Progenitor cell of endocrine pancreas (in vitro differentiated cells): Measurements from ENCODE around the gene MEX3D. TPM values are rescaled to one million over a fixed set of nuclear protein-coding genes. Genes with fewer than 3 reads are reported as not detected.

Experiments used
- DNase-seq: peaks from one replicate; pipeline ENCODE4 v3.0.0; 2021; ENCODE audit warnings: low spot score; ENCODE audit not compliant: unreplicated experiment
- H3K27ac Mint-ChIP-seq: 2 replicates; pipeline ENCODE4 v1.8.0; 2021; ENCODE audit warnings: mild to moderate bottlenecking, moderate library complexity, mixed read lengths
- H3K27me3 Mint-ChIP-seq: 2 replicates; pipeline ENCODE4 v1.8.0; 2021; ENCODE audit warnings: mixed read lengths
- H3K36me3 Mint-ChIP-seq: 2 replicates; pipeline ENCODE4 v1.8.0; 2022; ENCODE audit warnings: mixed read lengths; ENCODE audit not compliant: insufficient read depth
- H3K4me1 Mint-ChIP-seq: 2 replicates; pipeline ENCODE4 v1.8.0; 2021; ENCODE audit warnings: low read depth, mixed read lengths
- H3K4me3 Mint-ChIP-seq: 2 replicates; pipeline ENCODE4 v1.8.0; 2021; ENCODE audit warnings: low read depth, mild to moderate bottlenecking, moderate library complexity, mixed read lengths
- H3K9me3 Mint-ChIP-seq: 2 replicates; pipeline ENCODE4 v1.8.0; 2021; ENCODE audit warnings: low read depth, mixed read lengths
- long read RNA-seq: library from polyadenylated mRNA; unstranded; transcript quantifications from one replicate; pipeline ENCODE4 v2.0.0, GENCODE V29; 2020
- total RNA-seq: library from RNA; stranded (reverse); gene quantifications from 2 replicates; pipeline ENCODE4 v1.2.1, GENCODE V29; 2021
- TF ChIP-seq, protein P1 (sequence below): fragments of 200-600 bp; sonication (generic); IDR thresholded peaks from one replicate; pipeline ENCODE4 v1.5.0; 2021; ENCODE audit warnings: antibody characterized with exemption, mild to moderate bottlenecking; ENCODE audit not compliant: unreplicated experiment

Gene MEX3D
- total RNA-seq: 119 and 124 TPM in 2 replicates
- long read RNA-seq, partial matches to known transcripts: 2 of 2 reads
- long read RNA-seq, other reads (novel, unspliced or antisense): 0 of 2 reads

DNA sequence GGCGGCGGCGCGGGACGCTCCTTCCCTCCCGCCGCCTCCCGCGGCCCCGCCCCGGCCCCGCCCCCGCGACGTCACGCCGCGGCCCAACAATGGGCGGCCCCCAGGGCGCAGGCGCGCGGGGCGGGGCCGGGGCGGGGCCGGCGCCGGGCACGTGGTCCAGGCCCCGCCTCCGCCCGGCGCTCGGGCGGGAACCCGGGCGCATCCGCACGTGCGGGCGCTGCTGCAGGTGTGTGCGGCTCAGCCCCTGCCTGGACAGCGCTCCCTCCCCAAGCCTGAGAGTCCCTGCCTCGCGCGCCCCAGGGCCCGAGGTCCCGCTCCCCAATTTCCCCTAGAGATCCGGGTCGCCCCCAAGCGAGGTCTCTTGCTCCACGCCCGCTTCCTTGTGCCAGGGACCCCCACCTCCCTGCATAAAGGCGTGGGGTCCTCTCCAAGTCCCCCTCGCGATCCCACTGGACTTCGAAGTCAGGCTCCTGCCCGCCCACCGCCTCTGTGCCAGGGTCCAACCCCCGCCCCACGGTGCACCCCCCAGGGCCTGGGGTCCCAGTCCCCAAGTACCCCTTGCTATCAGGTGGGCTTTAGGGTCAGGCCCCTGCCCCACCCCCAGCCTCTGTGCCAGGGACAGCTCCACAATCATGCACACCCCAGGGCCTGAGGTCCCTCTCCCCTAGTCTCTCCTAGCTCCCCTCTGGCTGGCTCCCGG, at the start of gene MEX3D:
MEX3D (minus strand) TSS at position 6 of the 700 bp plus-strand sequence. CDS start 267 bp downstream, outside the sequence.
- TF ChIP-seq, protein P1, sequence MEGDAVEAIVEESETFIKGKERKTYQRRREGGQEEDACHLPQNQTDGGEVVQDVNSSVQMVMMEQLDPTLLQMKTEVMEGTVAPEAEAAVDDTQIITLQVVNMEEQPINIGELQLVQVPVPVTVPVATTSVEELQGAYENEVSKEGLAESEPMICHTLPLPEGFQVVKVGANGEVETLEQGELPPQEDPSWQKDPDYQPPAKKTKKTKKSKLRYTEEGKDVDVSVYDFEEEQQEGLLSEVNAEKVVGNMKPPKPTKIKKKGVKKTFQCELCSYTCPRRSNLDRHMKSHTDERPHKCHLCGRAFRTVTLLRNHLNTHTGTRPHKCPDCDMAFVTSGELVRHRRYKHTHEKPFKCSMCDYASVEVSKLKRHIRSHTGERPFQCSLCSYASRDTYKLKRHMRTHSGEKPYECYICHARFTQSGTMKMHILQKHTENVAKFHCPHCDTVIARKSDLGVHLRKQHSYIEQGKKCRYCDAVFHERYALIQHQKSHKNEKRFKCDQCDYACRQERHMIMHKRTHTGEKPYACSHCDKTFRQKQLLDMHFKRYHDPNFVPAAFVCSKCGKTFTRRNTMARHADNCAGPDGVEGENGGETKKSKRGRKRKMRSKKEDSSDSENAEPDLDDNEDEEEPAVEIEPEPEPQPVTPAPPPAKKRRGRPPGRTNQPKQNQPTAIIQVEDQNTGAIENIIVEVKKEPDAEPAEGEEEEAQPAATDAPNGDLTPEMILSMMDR: no peak
- Mint-ChIP-seq H3K4me1 (peaks cover 14% of the 10 kb centered on the region), H3K27me3 (peaks cover 12% of the 10 kb centered on the region), H3K9me3 (no peaks in the 10 kb centered on the region), H3K36me3 (peaks cover 2% of the 10 kb centered on the region), H3K27ac (peak within 1 kb of the TSS; percentile 88), H3K4me3 (peak within 1 kb of the TSS; percentile 75)
- DNase-seq: peak; percentile 73

DNA sequence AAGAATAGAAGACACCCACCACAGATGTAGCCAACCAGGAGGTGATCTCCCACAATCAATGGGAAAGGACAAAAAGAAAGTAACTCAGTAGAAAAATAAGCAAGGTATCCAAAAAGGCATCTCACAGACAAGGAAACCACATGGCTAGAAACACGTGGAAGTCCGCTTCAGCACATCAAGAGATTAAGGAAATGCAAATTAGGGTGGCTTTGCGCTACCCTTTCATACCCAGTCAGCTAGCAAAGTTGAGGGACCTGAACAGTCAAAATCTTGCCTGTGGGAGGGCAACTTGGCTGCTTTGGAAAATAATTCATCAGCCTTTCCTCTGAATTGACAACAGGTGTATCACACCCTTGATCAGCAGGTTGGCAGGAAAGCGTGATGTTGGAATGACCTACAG, 48.8 kb upstream of the MEX3D start:
- H3K27ac Mint-ChIP-seq: peak overlapping the region; percentile 45
- no peaks in the 10 kb centered on the region for H3K4me1 Mint-ChIP-seq
- H3K36me3 Mint-ChIP-seq: peaks cover 26% of the 10 kb centered on the region
- TF ChIP-seq, protein P1: no peak
- H3K27me3 Mint-ChIP-seq: no peaks in the 10 kb centered on the region
- no peak for DNase-seq
- no peak overlapping the region for H3K4me3 Mint-ChIP-seq
- H3K9me3 Mint-ChIP-seq: no peaks in the 10 kb centered on the region

DNA sequence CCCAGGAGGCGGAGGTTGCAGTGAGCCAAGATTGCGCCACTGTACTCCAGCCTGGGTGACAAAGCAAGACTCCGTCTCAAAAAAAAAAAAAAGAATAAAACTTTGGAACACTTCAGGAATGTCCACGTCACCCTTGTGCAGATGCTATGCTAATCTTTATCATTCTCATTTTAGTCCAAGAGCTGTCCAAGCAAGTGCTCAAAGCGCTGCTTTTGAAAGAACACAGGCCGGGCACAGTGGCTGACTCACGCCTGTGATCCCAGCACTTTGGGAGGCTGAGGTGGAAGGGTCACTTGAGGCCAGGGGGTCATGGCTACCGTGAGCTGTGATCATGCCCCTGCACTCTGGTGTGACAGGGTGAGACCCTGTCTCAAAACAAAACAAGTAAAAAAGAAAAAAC, 48.3 kb upstream of the MEX3D start:
- DNase-seq: no peak
- Mint-ChIP-seq H3K9me3 (no peaks in the 10 kb centered on the region), H3K4me3 (no peak overlapping the region), H3K36me3 (peaks cover 26% of the 10 kb centered on the region), H3K4me1 (no peaks in the 10 kb centered on the region), H3K27ac (no peak overlapping the region), H3K27me3 (no peaks in the 10 kb centered on the region)
- TF ChIP-seq, protein P1: no peak

DNA sequence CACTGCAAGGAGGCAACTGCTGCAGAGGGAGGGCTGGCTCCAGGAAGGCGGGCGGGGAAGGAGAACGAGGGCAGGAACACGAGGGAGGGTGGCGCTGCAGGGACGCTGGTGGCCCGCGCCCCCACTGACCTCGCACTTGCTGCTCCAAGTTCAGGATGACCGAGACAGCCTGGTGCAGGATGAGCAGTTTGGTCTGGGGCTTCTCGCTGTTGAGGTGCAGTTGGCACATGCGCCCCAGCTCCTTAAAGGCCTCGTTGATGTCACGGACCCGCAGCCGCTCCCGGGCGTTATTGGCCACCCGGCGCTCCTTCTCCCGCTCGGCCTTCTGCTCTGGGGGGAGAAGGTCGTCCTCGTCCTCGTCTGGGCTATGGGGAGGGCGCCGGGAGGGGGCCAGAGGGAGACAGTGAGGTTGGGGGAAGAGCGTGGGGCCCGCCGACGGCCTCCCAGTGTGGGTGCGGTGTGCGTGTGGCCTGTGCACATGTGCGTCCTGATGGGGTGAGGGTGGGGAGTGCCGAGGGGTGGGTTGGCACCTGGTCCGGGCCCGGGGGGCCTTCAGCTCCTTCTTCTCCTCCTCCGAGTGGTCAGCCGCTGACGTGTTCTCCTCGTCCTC, 47.1 kb upstream of the MEX3D start:
- peaks cover 30% of the 10 kb centered on the region for H3K36me3 Mint-ChIP-seq

More for the DNA sequence above, 47.1 kb upstream of the MEX3D start:
- Mint-ChIP-seq H3K4me1 (no peaks in the 10 kb centered on the region), H3K27me3 (no peaks in the 10 kb centered on the region), H3K27ac (no peak overlapping the region), H3K9me3 (no peaks in the 10 kb centered on the region), H3K4me3 (no peak overlapping the region)
- TF ChIP-seq, protein P1: no peak
- no peak for DNase-seq
